ENCODE results near the gene KIRREL3.
"Not testable (repeated sequence)": the region's sequence is repeated elsewhere in the genome, so short reads cannot be mapped to it uniquely, and the experiment has no call there.

Gene KIRREL3

GRCh38 chr11:126414615-126415014 is 586.0 kb downstream of the KIRREL3 start:
- DNase-seq, result no peak

- no peak for DNase-seq
These were observed 586.6 kb downstream of the KIRREL3 start for GRCh38 chr11:126413843-126414405.

- no peak for DNase-seq
These were observed 587.1 kb downstream of the KIRREL3 start for GRCh38 chr11:126413426-126413825.

GRCh38 chr11:126411971-126412381 is 588.6 kb downstream of the KIRREL3 start:
- DNase-seq, result no peak

- peak; percentile 36 for DNase-seq
These were observed 589.9 kb downstream of the KIRREL3 start for GRCh38 chr11:126410649-126411048.

GRCh38 chr11:126409620-126409985 is 591.0 kb downstream of the KIRREL3 start:
- no peak for DNase-seq

GRCh38 chr11:126408901-126409619 is 591.5 kb downstream of the KIRREL3 start:
- no peak for DNase-seq

GRCh38 chr11:126408496-126408895 is 592.1 kb downstream of the KIRREL3 start:
- DNase-seq, result no peak

GRCh38 chr11:126407682-126408288 is 592.8 kb downstream of the KIRREL3 start:
- no peak for DNase-seq

GRCh38 chr11:126407101-126407521 is 593.5 kb downstream of the KIRREL3 start:
- DNase-seq, result no peak

- DNase-seq, result no peak
These were observed 594.2 kb downstream of the KIRREL3 start for GRCh38 chr11:126406368-126406767.

GRCh38 chr11:126405906-126406305 is 594.7 kb downstream of the KIRREL3 start:
- DNase-seq, result no peak

- no peak for DNase-seq
These were observed 595.2 kb downstream of the KIRREL3 start for GRCh38 chr11:126405374-126405773.

GRCh38 chr11:126404367-126404766 is 596.2 kb downstream of the KIRREL3 start:
- DNase-seq, result peak; percentile 35

GRCh38 chr11:126403658-126404057 is 596.9 kb downstream of the KIRREL3 start:
- DNase-seq, result no peak

GRCh38 chr11:126403022-126403581 is 597.5 kb downstream of the KIRREL3 start:
- no peak for DNase-seq

GRCh38 chr11:126400479-126400878 is 600.1 kb downstream of the KIRREL3 start:
- DNase-seq, result no peak

GRCh38 chr11:126400019-126400418 is 600.6 kb downstream of the KIRREL3 start:
- no peak for DNase-seq

GRCh38 chr11:126398721-126399120 is 601.8 kb downstream of the KIRREL3 start:
- DNase-seq, result no peak

GRCh38 chr11:126398296-126398695 is 602.3 kb downstream of the KIRREL3 start:
- DNase-seq, result no peak

GRCh38 chr11:126396965-126397364 is 603.6 kb downstream of the KIRREL3 start:
- no peak for DNase-seq

- not testable (repeated sequence) for DNase-seq
These were observed 604.3 kb downstream of the KIRREL3 start for GRCh38 chr11:126396266-126396665.

- DNase-seq, result not testable (repeated sequence)
These were observed 604.8 kb downstream of the KIRREL3 start for GRCh38 chr11:126395784-126396183.

GRCh38 chr11:126394634-126395072 is 605.9 kb downstream of the KIRREL3 start:
- DNase-seq, result not testable (repeated sequence)

Data from fibroblast of skin of scalp (primary cell).